ENCODE results near the gene ZNF831. TPM values are rescaled to one million over a fixed set of nuclear protein-coding genes. Genes with fewer than 3 reads are reported as not detected.

Gene ZNF831
- total RNA-seq, 6 experiments from 2014 or later = 0.04 to 0.25 (median 0.07) TPM

GRCh38 chr20:59170406-59171349 is 7.1 kb downstream of the ZNF831 start:
- Histone ChIP-seq H3K4me1 (no peaks in the 10 kb centered on the region), H3K36me3 (no peaks in the 10 kb centered on the region), H3K4me3 (no peak overlapping the region), H3K9me3 (no peaks in the 10 kb centered on the region), H3K27ac (no peak overlapping the region), H3K27me3 (no peaks in the 10 kb centered on the region)
- DNase-seq (no peak), ATAC-seq (no peak)
- whole genome bisulfite sequencing (ENCODE audit: insufficient coverage, low coverage, low lambda C conversion rate, missing lambda C conversion rate) = 61% methylated on average over 4 of the region's 6 CpGs
- TF ChIP-seq POLR2A (IDR thresholded peaks at IDR 0.05) = no peak
- TF ChIP-seq, protein P1, sequence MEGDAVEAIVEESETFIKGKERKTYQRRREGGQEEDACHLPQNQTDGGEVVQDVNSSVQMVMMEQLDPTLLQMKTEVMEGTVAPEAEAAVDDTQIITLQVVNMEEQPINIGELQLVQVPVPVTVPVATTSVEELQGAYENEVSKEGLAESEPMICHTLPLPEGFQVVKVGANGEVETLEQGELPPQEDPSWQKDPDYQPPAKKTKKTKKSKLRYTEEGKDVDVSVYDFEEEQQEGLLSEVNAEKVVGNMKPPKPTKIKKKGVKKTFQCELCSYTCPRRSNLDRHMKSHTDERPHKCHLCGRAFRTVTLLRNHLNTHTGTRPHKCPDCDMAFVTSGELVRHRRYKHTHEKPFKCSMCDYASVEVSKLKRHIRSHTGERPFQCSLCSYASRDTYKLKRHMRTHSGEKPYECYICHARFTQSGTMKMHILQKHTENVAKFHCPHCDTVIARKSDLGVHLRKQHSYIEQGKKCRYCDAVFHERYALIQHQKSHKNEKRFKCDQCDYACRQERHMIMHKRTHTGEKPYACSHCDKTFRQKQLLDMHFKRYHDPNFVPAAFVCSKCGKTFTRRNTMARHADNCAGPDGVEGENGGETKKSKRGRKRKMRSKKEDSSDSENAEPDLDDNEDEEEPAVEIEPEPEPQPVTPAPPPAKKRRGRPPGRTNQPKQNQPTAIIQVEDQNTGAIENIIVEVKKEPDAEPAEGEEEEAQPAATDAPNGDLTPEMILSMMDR (IDR thresholded peaks at IDR 0.05) = no peak
- intact Hi-C loops (cut with DNase I) = no loop called here

GRCh38 chr20:59171986-59172385 is 8.4 kb downstream of the ZNF831 start:
- no peaks in the 10 kb centered on the region for H3K4me1 ChIP-seq
- no peak overlapping the region for H3K4me3 ChIP-seq
- H3K27me3 ChIP-seq = no peaks in the 10 kb centered on the region
- H3K27ac ChIP-seq = no peak overlapping the region
- DNase-seq (no peak), ATAC-seq (no peak)
- no peaks in the 10 kb centered on the region for H3K36me3 ChIP-seq
- 68% methylated on average over 6 of the region's 8 CpGs for WGBS (ENCODE audit: insufficient coverage, low coverage, low lambda C conversion rate, missing lambda C conversion rate)
- TF ChIP-seq, protein P1 (IDR thresholded peaks at IDR 0.05) = no peak
- TF ChIP-seq POLR2A (IDR thresholded peaks at IDR 0.05) = no peak
- H3K9me3 ChIP-seq = no peaks in the 10 kb centered on the region
- intact Hi-C loops (cut with DNase I) = no loop called here

DNA sequence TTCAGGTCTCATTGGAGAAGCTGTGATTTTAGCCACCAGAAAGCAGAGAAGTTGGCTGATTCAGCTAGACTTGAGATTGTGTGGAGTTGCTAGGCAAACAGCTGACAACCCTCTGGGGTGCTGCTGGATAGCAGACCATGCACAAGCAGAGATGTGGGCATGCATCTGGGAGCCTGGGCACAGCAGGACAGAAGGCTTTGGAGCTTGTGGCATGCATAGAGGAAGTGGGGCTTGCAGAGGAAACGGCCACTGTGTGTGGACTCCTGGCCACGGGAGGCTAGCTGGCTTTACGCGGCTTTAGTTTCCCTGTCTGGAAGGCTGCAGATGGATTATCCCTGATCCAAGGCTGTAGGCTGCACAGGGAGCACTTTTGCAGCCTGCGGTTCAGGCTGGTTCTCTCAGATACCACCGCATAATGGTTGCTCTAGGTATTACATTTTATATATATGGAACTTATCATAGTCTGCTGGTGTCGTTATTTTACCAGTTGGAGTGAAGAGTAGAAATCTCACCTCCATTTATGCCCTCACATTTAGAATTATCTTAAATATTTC is 10.4 kb downstream of the ZNF831 start:
- Histone ChIP-seq H3K27me3 (no peaks in the 10 kb centered on the region), H3K36me3 (no peaks in the 10 kb centered on the region), H3K4me1 (no peaks in the 10 kb centered on the region), H3K4me3 (no peak overlapping the region), H3K27ac (no peak overlapping the region), H3K9me3 (no peaks in the 10 kb centered on the region)
- TF ChIP-seq, protein P1 (IDR thresholded peaks at IDR 0.05) = no peak
- no peak for TF ChIP-seq POLR2A (IDR thresholded peaks at IDR 0.05)
- ATAC-seq (peak in 1 of 4 donors; percentile 14), DNase-seq (no peak)
- 66% methylated on average over 4 of the region's 7 CpGs for WGBS (ENCODE audit: insufficient coverage, low coverage, low lambda C conversion rate, missing lambda C conversion rate)
- intact Hi-C loops (cut with DNase I) = no loop called here

- H3K27ac ChIP-seq = no peak overlapping the region
- WGBS (ENCODE audit: insufficient coverage, low coverage, low lambda C conversion rate, missing lambda C conversion rate) = 0% methylated on average over 1 of the region's 1 CpG
- TF ChIP-seq POLR2A (IDR thresholded peaks at IDR 0.05) = no peak
- TF ChIP-seq, protein P1 (IDR thresholded peaks at IDR 0.05) = no peak
- no peak for DNase-seq
- no peaks in the 10 kb centered on the region for H3K9me3 ChIP-seq
- no peak overlapping the region for H3K4me3 ChIP-seq
- no peaks in the 10 kb centered on the region for H3K27me3 ChIP-seq
- no peaks in the 10 kb centered on the region for H3K4me1 ChIP-seq
- H3K36me3 ChIP-seq = no peaks in the 10 kb centered on the region
- intact Hi-C loops (cut with DNase I) = no loop called here
- no peak for ATAC-seq
Measured at GRCh38 chr20:59175002-59175401, 11.4 kb downstream of the ZNF831 start.
